ENCODE measurements around the gene TMEM165. TPM values are rescaled to one million over a fixed set of nuclear protein-coding genes. Genes with fewer than 3 reads are reported as not detected.
A peak's percentile ranks its signal among the peaks of the same experiment; 100 is the strongest.
"Not testable (repeated sequence)": the region's sequence is repeated elsewhere in the genome, so short reads cannot be mapped to it uniquely, and the experiment has no call there.

The TMEM165 gene, protein sequence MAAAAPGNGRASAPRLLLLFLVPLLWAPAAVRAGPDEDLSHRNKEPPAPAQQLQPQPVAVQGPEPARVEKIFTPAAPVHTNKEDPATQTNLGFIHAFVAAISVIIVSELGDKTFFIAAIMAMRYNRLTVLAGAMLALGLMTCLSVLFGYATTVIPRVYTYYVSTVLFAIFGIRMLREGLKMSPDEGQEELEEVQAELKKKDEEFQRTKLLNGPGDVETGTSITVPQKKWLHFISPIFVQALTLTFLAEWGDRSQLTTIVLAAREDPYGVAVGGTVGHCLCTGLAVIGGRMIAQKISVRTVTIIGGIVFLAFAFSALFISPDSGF
- total RNA-seq (2014; rRNA removed; shearing (Covaris generic)), result 112 and 134 TPM in 2 replicates
- 110 and 117 TPM in 2 replicates for polyA plus RNA-seq (2015; cell fraction: cytosol; rRNA removed)
- polyA plus RNA-seq (2015; cell fraction: nucleus; rRNA removed), result 132 and 153 TPM in 2 replicates

DNA sequence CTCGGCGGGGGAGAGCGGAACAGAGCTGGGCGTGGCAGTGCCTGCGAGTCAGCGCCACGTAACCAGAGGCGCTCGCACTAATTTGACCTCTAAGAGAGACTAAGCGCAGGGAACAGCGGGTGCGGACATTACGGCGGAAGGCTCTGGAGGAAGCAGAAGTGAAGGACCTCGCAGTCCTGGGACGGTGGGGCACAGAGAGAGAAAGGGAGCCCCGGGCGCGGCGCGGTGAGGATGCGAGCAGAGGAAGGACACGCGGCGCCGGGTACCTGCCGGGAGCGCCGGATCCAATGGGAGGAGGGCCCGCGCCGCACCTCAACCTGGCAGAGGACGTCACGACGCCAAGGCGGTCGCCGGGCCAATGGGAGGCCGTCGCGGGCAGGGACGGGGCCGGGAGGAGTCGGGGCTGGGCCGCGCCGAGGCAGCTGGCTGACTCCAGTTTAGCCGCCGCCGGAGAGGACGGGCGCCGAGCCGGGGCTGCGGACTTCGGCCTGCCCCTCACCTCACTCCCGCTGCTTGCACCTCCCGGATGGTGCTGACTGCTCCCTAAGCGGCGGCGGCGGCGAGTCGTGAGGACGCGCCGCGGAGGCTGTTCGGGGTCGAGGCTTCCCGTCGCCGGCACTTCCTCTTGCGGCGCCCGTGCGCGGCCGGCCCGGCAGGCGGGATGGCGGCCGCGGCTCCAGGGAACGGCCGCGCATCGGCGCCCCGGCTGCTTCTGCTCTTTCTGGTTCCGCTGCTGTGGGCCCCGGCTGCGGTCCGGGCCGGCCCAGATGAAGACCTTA lies at the start of gene TMEM165:
TSS of gene TMEM165 (plus strand) at position 429 of the 779 bp plus-strand sequence. CDS start at position 662, 233 bp downstream.
- DNase-seq (ENCODE audit: low read depth), result peak; percentile 88

DNA sequence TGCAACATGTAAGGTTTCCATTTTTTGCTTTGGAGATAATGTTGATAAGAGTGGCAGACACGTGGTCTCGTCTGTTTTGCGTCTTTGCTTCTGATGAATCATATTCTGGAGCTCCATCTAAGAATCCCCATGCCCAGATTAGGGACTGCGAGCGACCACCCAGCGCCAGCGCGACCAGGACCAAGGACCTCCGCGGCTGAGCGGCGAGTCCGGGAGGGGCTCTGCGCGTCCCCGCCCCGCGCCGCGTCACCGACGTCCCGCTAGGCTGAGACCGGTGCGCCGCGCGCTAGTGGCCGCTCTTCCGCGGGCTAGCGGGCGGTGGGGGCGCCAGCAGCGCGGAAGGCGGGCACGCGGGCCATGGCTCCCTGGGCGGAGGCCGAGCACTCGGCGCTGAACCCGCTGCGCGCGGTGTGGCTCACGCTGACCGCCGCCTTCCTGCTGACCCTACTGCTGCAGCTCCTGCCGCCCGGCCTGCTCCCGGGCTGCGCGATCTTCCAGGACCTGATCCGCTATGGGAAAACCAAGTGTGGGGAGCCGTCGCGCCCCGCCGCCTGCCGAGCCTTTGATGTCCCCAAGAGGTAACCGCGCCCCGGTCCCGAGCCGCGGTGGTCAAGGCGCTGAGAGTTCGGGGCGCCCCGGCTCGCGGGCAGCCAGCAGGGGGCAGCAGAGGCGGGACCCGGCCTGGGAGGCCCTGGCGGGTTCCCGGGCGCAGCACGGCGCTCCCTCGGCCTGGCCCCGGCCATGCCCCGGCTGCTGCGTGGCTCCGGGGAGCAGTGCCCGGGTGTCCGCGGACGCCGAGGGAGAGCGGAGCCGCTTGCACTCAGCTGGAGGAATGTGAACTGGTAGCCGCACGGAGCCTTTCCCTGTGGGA lies 49.5 kb upstream of the TMEM165 start, which contains the start of gene SRD5A3:
TSS of gene SRD5A3 (plus strand) at position 263 of the 871 bp plus-strand sequence. CDS start at position 358, 95 bp downstream.
- DNase-seq (ENCODE audit: low read depth), result peak; percentile 83

- no peak for DNase-seq (ENCODE audit: low read depth)
Measured at GRCh38 chr4:55346851-55347255, 48.9 kb upstream of the TMEM165 start.

GRCh38 chr4:55347610-55348228 lies 48.0 kb upstream of the TMEM165 start:
- DNase-seq (ENCODE audit: low read depth), result no peak

DNA sequence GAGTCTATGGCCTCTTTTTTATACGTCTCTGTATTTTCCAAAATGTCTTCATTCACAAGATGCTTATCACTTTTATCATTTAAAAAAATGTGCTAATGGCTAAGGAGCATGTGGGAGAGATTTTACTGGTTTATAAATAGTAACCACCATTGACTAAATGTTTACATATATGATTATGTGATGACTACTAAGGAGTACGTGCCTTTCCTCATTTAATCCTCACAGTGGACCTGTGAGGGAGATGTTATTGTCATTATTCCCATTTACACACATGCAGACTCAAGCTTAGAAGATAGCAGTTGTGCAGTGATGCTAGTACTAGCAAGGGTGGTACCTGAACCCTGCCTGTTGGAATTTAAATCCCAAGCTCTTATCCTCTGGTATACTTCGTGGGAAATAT lies 47.3 kb upstream of the TMEM165 start:
- no peak for DNase-seq (ENCODE audit: low read depth)

DNA sequence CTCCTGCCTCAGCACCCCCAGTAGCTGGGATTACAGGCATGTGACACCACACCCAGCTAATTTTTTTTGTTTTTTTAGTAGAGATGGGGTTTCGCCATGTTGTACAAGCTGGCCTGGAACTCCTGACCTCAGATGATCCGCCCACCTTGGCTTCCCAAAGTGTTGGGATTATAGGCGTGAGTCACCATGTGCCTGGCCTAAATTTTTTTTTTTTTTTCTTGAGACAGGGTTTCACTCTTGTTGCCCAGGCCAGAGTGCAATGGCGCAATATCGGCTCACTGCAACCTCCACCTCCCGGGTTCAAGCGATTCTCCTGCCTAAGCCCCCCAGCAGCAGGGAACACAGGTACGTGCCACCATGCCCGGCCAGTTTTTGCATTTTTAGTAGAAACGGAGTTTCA lies 44.9 kb upstream of the TMEM165 start:
- peak; percentile 31 for DNase-seq (ENCODE audit: low read depth)

DNA sequence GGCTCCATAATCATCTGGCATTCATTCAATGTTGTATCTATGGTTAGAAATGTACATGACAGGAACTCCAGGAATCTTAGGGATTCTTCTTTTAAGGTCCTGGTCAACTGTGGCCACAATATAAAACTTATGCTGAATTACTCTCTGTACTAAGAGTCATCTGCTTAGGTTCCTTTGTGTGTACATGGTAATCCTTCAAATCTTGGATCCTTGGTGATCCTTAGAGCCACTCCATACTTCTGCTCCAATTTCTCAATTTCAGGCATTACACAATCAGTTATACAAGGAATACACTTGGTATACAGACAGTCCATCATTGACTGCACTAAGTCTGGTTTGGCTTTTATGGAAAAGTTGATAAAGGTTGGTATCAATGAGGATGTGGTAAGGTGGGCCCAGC lies 43.9 kb upstream of the TMEM165 start:
- DNase-seq (ENCODE audit: low read depth), result no peak

- DNase-seq (ENCODE audit: low read depth), result no peak
Measured at GRCh38 chr4:55352726-55353125, 43.0 kb upstream of the TMEM165 start.

- DNase-seq (ENCODE audit: low read depth), result not testable (repeated sequence)
Measured at GRCh38 chr4:55353228-55353747, 42.5 kb upstream of the TMEM165 start.

- no peak for DNase-seq (ENCODE audit: low read depth)
Measured at GRCh38 chr4:55354648-55355047, 41.1 kb upstream of the TMEM165 start.

DNA sequence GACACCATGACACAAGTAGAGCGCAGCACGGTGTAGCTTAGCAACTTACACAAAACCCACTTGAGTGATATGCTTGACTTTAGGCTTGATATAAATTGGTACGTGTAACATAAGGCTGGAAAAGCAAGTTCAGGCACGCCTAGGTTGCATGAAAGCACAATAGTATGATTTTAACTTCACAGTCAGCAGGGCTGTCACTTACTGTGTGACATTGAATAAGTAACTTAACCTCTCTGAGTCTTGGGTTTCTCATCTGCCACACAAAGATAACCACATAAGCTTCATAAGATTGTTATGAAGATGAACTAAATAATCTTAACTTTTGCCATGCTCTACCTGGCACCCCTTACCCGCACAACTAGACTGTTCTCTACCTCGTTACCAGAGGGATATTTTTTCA lies 40.2 kb upstream of the TMEM165 start:
- DNase-seq (ENCODE audit: low read depth), result no peak

DNA sequence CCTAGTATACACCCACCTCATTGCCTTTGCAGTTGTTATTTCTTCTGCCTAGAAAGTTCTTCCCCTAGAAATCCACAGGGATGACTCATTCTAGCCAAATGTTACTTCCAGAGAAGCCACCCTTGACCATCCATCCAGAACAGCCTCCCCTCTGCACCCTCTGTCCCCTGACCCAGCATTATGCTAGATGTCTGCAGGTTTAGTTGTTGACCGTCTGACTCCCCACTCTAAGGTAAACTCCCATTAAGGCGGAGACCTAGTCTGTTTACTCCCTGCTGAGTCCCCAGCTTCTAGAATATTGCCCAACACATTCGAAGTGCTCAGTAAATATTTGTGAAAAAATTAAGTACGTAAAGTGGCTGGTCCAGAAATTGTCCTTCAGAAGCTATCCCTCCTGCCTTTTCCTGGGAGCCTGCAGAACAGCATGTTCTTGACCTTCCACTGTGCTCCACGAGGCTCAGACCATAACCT lies 38.7 kb upstream of the TMEM165 start:
- DNase-seq (ENCODE audit: low read depth), result peak; percentile 31

GRCh38 chr4:55358246-55358645 lies 37.5 kb upstream of the TMEM165 start:
- no peak for DNase-seq (ENCODE audit: low read depth)

DNA sequence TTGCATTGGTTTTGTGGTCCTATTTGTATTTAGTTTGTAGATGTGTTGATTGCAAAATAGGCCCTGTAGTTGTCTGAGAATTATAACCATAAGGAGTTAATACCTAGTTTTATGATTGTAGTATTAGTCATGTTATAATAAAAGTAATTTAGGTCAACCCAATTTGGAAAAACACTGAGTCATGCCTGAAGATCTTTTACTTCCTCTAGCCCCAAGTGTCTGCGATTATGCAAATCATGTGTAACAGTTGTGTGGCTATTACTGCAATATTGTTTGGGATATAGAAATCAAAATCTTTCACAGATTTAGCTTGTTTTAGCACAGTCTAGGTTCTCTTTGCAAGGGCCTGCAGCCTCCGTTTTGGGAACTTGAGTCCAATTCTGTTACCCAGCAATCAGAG lies 37.1 kb upstream of the TMEM165 start:
- DNase-seq (ENCODE audit: low read depth), result peak; percentile 71

DNA sequence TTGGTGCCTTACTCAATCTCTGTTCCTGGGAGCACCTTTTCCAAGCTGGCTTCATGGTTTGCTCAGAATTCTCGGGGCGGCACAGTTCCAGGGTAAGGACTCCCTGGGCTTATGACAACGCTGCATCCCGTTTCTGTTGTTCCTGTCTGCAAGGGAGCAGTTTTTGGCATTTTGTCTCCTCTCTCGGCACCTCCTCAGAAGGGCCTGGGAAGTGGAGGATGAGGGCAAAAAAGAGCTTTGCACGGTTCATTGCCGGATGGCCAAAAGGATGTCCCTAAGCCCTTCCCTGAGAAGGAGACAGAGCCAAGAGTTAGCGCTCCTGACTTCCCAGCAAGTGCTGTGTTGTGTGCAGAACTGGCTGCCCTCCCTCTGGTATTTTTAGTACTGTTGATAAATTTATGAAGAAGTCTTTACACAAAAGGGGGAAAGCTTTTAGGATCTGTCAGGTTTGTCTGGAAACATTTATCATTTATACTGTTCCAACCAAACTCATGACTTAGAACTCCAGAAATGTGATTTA lies 36.3 kb upstream of the TMEM165 start:
- no peak for DNase-seq (ENCODE audit: low read depth)

- peak; percentile 41 for DNase-seq (ENCODE audit: low read depth)
Measured at GRCh38 chr4:55362938-55363337, 32.8 kb upstream of the TMEM165 start.

GRCh38 chr4:55363691-55364351 lies 31.9 kb upstream of the TMEM165 start:
- no peak for DNase-seq (ENCODE audit: low read depth)

- no peak for DNase-seq (ENCODE audit: low read depth)
Measured at GRCh38 chr4:55364691-55365344, 30.9 kb upstream of the TMEM165 start.

DNA sequence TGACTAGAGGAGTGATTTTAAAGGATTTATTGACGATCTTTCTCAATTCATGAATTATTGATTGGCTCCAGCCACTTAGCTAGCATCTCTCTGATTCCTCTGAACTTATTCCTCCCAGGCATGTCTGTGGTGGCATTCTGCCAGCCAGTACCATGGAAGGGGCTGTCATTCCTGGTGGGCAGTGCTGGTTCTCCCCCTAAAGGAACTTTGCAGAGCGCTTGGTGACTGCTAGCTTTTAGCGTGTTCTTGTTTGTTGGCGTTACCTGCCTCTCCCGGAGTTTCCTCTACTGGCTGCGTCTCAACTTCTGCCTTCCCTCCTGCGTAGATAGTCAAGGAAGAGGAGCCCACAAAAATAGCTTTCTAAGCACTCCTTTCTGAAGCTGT lies 30.4 kb upstream of the TMEM165 start:
- DNase-seq (ENCODE audit: low read depth), result no peak
